CD4-positive, alpha-beta T cell treated with Interferon gamma for 1 hour (primary cell): ENCODE data around the gene FAM241A.
"Not testable (repeated sequence)": the region's sequence is repeated elsewhere in the genome, so short reads cannot be mapped to it uniquely, and the experiment has no call there.

Experiments used
- DNase-seq: peaks from one replicate; pipeline ENCODE4 v3.0.0-alpha.2; 2020

The FAM241A gene

GRCh38 chr4:112176596-112176995 lies 31.3 kb downstream of the FAM241A start:
- DNase-seq, result no peak

GRCh38 chr4:112178741-112179140 lies 33.5 kb downstream of the FAM241A start:
- not testable (repeated sequence) for DNase-seq

DNA sequence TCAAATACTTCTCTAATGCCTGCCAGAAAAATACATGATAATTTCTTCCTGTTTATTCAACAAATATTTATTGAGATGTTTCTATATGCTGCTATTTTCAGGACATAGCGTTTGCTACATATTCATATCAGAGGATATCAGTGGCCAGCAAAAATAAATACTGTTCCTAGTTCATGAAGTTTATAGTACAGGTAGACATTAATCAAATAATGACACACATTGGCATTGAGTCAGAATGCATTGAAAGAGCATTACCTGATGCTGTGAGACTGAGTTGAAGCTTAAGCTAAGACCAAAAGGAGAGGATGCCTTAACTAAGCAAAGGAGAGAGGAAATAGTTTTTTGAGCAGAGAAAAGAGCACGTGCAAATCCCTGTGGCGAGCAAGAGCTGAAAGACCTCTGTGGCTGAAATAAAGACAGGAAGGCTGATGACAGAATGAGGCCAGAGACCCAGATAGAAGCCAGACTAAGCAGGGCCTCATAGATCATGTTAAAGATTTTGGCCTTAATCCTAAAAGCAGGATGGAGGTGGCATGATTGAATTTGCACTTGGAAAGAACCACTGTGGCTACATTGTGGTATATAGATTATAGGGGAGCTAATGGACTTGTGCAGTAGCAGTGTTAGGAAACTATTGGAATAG lies 36.2 kb downstream of the FAM241A start:
- DNase-seq, result no peak

DNA sequence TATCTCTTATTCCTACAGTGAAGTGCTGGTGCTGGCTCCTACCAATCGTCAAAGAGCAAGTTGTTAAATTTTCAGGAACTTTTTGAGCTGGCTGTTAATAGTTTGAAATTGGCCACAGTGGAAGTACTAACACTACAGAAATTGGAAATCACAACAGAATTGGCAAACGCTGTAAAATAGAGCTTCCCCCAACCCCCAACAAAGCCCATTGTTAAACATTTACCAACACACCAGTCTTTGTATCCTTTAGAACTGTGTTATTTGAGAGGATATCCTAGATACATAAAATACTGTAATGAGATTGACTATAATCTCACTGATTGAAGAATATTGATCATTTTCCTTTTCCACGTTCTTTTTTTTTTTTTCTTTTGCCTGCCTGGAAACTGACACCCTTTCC lies 37.4 kb downstream of the FAM241A start:
- DNase-seq, result no peak

DNA sequence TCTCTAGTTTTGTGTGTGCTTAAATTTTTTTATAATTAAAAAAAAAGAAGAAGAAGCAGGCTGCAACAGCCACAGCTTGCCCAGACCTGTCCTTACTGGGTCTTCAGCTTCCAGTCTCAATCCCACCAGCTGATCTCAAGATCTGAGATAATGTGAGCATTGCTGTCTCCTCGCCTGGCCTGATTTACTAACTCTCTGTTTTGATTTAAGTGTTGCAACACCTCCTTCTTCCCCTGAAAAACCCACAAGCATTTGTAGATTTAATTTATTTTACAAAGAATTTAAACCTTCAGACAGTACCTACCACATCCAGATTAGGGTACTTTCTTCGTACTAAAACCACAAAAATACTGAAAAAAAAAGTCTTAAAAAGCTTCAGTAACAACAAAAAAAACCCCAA lies 38.0 kb downstream of the FAM241A start:
- no peak for DNase-seq

- no peak for DNase-seq
Measured at GRCh38 chr4:112184438-112184837, 39.2 kb downstream of the FAM241A start.

- no peak for DNase-seq
Measured at GRCh38 chr4:112185334-112185733, 40.1 kb downstream of the FAM241A start.

DNA sequence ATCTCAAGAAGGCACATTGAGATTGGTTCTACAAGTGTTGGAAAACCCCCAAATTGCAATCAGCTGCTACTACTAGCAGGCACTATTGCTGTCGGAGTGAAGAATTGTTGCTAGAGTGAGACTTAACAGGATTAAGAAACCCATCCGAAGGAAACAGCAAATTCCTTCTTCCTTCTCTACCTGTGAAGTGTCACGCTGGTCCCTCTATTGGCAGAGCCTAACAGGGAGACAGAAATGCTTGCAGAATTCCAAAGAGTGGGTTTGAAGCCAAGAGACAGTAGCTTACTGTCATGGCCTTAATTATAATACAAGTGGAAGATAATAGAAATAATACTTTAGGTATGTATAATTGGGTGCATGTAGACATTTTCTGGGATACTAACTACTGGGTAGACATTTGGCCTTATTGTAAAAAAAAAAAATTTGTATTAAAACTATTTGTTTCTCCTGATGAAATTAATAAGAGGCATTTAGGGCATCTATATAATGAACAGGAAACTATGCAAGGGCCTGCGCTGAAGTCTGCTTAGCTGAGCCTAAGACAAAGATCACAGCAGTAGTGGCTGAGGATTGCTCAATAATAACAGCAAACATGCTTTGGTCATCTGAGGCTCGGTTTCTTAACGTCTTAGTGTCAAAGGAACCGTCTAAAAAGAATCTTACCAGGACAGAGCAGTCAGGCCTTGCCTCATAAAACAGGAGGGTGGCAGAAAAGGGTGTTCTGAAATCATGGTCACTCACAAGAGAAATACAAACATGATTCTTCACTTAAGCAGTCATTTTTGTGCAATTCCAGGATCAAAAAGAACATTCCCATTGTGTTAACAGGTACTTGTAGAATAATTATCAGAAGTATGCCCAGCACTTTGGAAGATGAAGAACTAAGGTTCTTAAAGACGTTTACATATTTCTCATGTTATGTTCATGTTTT lies 40.8 kb downstream of the FAM241A start:
- DNase-seq, result no peak

- no peak for DNase-seq
Measured at GRCh38 chr4:112189754-112190153, 44.5 kb downstream of the FAM241A start.

DNA sequence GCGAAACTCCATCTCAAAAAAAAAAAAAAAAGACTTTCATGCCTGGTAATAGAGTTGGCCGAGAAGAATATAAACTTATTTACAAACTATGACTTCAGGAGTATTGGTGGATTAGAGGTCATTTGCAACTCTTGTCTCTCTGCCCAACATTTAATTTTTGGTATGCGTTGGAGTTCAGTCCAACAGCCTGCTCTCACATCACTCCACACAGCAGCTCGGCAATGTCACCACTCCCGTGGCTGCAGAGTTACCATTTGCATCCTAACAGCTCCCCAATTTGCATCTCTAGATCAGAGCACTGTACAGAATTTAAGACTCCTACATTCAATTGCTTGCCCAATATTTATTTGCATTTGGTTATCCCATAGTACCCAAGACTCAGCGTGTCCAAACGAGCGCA lies 45.4 kb downstream of the FAM241A start:
- no peak for DNase-seq

GRCh38 chr4:112196461-112196860 lies 51.2 kb downstream of the FAM241A start:
- no peak for DNase-seq

DNA sequence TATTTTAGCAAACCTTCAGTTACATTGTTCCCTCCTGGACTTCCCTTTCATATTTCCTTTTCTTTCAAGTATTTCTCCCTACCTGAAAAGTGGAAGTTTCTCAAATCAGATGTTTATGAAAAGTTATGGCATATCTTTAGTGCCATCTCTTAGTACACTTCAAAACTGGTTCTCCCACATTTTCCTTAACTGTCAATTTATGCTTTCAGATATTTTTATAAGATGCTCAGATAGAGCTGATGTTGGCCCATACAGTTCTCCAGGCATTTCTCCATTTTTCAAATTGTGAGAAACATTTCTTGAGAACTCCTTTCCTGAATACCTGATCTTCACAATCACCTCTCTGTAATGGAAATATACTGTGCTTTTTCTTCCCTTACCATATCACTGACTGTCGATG lies 53.8 kb downstream of the FAM241A start:
- no peak for DNase-seq

GRCh38 chr4:112201915-112202505 lies 56.8 kb downstream of the FAM241A start:
- no peak for DNase-seq

DNA sequence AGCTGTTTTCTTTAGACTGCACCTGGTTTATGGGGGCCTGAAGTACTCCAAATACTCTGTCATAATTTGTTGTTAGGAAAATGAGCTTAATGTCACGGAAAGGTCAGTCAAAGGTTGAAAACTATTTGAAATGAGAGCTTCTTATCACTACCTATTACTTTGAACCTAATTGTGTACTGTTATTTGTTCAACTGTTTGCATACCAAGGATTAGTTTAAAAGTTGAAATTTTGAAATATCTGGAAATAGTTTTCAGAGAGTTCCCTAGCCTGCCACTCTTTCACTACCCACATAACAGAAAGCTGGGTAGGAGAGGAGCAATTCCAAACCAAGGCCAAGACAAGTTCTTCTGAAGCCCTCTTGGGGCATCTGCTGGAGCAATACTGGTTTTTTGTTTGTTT lies 58.3 kb downstream of the FAM241A start:
- no peak for DNase-seq

- DNase-seq, result no peak
Measured at GRCh38 chr4:112206431-112206830, 61.2 kb downstream of the FAM241A start.

- DNase-seq, result not testable (repeated sequence)
Measured at GRCh38 chr4:112208137-112209095, 63.2 kb downstream of the FAM241A start.

- DNase-seq, result no peak
Measured at GRCh38 chr4:112210777-112211176, 65.5 kb downstream of the FAM241A start.

GRCh38 chr4:112213091-112213490 lies 67.8 kb downstream of the FAM241A start:
- DNase-seq, result no peak

GRCh38 chr4:112213856-112214255 lies 68.6 kb downstream of the FAM241A start:
- no peak for DNase-seq

GRCh38 chr4:112214390-112215264 lies 69.4 kb downstream of the FAM241A start:
- no peak for DNase-seq

DNA sequence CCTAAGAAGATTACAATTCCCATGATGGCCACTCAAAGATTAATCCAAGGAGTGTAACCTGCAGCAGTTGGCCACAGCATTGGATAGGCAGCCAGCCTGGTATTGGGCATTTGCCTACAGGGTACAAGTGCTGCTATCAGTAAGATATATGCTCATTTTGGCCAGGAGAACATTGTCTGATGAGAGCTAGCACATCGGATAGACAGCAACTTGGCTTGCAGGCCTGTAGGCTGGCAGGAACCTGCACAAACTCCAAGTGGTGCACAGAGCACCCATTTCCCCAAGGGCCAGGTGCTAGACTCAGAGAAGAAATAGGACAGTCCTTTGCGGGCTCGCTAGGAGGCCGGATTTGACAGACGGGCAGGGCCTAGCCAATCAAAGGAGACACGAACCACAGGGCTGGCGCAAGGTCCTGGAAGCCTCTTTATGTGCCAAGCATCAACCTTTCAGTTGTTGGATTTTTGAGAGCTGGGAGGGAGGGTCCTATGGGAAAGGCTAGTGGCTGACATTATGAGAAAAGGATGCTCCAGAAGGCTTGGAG lies 74.6 kb downstream of the FAM241A start:
- DNase-seq, result no peak
